ENCODE results near the gene GNA14. TPM values are rescaled to one million over a fixed set of nuclear protein-coding genes. Genes with fewer than 3 reads are reported as not detected.
"Not testable (repeated sequence)": the region's sequence is repeated elsewhere in the genome, so short reads cannot be mapped to it uniquely, and the experiment has no call there.

The GNA14 gene
- total RNA-seq, 1 experiment from 2014 or later: 0.25 TPM

GRCh38 chr9:77697238-77697984 is 49.3 kb upstream of the GNA14 start:
- TF ChIP-seq ZNF274 (IDR thresholded peaks at IDR 0.05; ENCODE audit: low read depth, low read length) (no peak), JUND (IDR thresholded peaks at IDR 0.05) (no peak), YY1 (IDR thresholded peaks at IDR 0.05; ENCODE audit: extremely low read depth, insufficient replicate concordance, low read depth, low read length) (no peak), ZFX (IDR thresholded peaks at IDR 0.05) (no peak), SRF (IDR thresholded peaks at IDR 0.05; ENCODE audit: low read depth) (no peak), SP1 (IDR thresholded peaks at IDR 0.05; ENCODE audit: low read depth) (no peak), SIN3A (IDR thresholded peaks at IDR 0.05; ENCODE audit: low read depth) (no peak), CBX3 (IDR thresholded peaks at IDR 0.05; ENCODE audit: low read depth) (no peak), ZBTB33 (IDR thresholded peaks at IDR 0.05; ENCODE audit: extremely low read depth, insufficient replicate concordance, low read length) (no peak), EZH2phosphoT487 (IDR thresholded peaks at IDR 0.05; ENCODE audit: borderline replicate concordance) (no peak), ELF1 (IDR thresholded peaks at IDR 0.05; ENCODE audit: borderline replicate concordance, low read depth) (no peak), POLR2A (IDR thresholded peaks at IDR 0.05; ENCODE audit: borderline replicate concordance, extremely low read depth, insufficient read depth, insufficient read length) (no peak), FOSL1 (IDR thresholded peaks at IDR 0.05; ENCODE audit: low read depth) (no peak), EZH2 (IDR thresholded peaks at IDR 0.05) (no peak), CEBPB (IDR thresholded peaks at IDR 0.05; ENCODE audit: low read depth) (no peak), TCF7L2 (IDR thresholded peaks at IDR 0.05; ENCODE audit: borderline replicate concordance, extremely low read depth, insufficient read depth, insufficient read length) (no peak)
- TF ChIP-seq, protein P1, sequence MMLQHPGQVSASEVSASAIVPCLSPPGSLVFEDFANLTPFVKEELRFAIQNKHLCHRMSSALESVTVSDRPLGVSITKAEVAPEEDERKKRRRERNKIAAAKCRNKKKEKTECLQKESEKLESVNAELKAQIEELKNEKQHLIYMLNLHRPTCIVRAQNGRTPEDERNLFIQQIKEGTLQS (IDR thresholded peaks at IDR 0.05): no peak
- no TSS peak for BruUV-seq (replicated peaks)
- ChIA-PET POLR2A (no interaction called here), RAD21 (ENCODE audit: low non-redundant PET in 1 of 2, low total read pairs in 2 of 2, uncharacterized antibody in 2 of 2, unreplicated experiment in 2 of 2) (interaction anchor here in 1 of 2 experiments (0.6 kb wide), 1 partner anchor 639 kb away, joined by 4 read pairs; no protein-coding TSS in a partner anchor), CTCF (no interaction called here)
- Histone ChIP-seq H3K27me3 (ENCODE audit: insufficient read depth, low read length) (no peaks in the 10 kb centered on the region), H2AFZ (ENCODE audit: low read depth, low read length, poor library complexity, severe bottlenecking) (no peak overlapping the region), H3K4me3 (replicated peaks in 1 of 2; ENCODE audit: low read depth in 1 of 2, low read length in 2 of 2) (no peak overlapping the region), H3K4me1 (ENCODE audit: control insufficient read depth in 1 of 2, insufficient read depth in 2 of 2, low read length in 2 of 2) (no peaks in the 10 kb centered on the region), H3K9me2 (ENCODE audit: insufficient read depth) (no peaks in the 10 kb centered on the region), H3K9me3 (ENCODE audit: control insufficient read depth in 1 of 2, insufficient read depth in 1 of 2, low read depth in 1 of 2, low read length in 2 of 2) (no peaks in the 10 kb centered on the region), H3K27ac (ENCODE audit: low read depth, low read length) (no peak overlapping the region), H3K4me2 (ENCODE audit: low read length) (no peak overlapping the region), H3K79me2 (ENCODE audit: insufficient read depth, low read length) (no peaks in the 10 kb centered on the region), H4K20me1 (ENCODE audit: insufficient read depth) (no peaks in the 10 kb centered on the region), H3K9ac (ENCODE audit: low read length) (no peak overlapping the region), H3K36me3 (ENCODE audit: control insufficient read depth in 1 of 2, insufficient read depth in 2 of 2, low read length in 2 of 2) (no peaks in the 10 kb centered on the region)
- DNase-seq (ENCODE audit: low read depth, low spot score): no peak
- intact Hi-C loops (cut with micrococcal nuclease): no loop called here
- ATAC-seq: no peak

GRCh38 chr9:77690723-77691122 is 42.6 kb upstream of the GNA14 start:
- H3K27me3 ChIP-seq (ENCODE audit: insufficient read depth, low read length); H3K79me2 ChIP-seq (ENCODE audit: insufficient read depth, low read length); H3K4me2 ChIP-seq (ENCODE audit: low read length); H4K20me1 ChIP-seq (ENCODE audit: insufficient read depth); H3K4me3 ChIP-seq (replicated peaks in 1 of 2; ENCODE audit: low read depth in 1 of 2, low read length in 2 of 2); intact Hi-C loops (cut with micrococcal nuclease); RAD21 ChIA-PET (ENCODE audit: low non-redundant PET in 1 of 2, low total read pairs in 2 of 2, uncharacterized antibody in 2 of 2, unreplicated experiment in 2 of 2); POLR2A ChIA-PET; H3K4me1 ChIP-seq (ENCODE audit: control insufficient read depth in 1 of 2, insufficient read depth in 2 of 2, low read length in 2 of 2); H3K36me3 ChIP-seq (ENCODE audit: control insufficient read depth in 1 of 2, insufficient read depth in 2 of 2, low read length in 2 of 2); CTCF ChIA-PET; H3K9me3 ChIP-seq (ENCODE audit: control insufficient read depth in 1 of 2, insufficient read depth in 1 of 2, low read depth in 1 of 2, low read length in 2 of 2); H3K27ac ChIP-seq (ENCODE audit: low read depth, low read length); H2AFZ ChIP-seq (ENCODE audit: low read depth, low read length, poor library complexity, severe bottlenecking); DNase-seq (ENCODE audit: low read depth, low spot score); ATAC-seq; H3K9ac ChIP-seq (ENCODE audit: low read length); H3K9me2 ChIP-seq (ENCODE audit: insufficient read depth); BruUV-seq (replicated peaks): not testable (repeated sequence)
